Endothelial cell of umbilical vein (primary cell): Measurements from ENCODE around the gene ABCF1. TPM values are rescaled to one million over a fixed set of nuclear protein-coding genes. Genes with fewer than 3 reads are reported as not detected.
"Not testable (repeated sequence)": the region's sequence is repeated elsewhere in the genome, so short reads cannot be mapped to it uniquely, and the experiment has no call there.

Experiments used
- BruUV-seq: library from RNA; stranded (reverse); fragments of 400-500 nt; replicated peaks from 2 replicates; lab custom pipeline; 2021; lab: Mats Ljungman, UMichigan
- CTCF ChIA-PET: fragments of 300-600, 350-600 bp; sonication (Branson Sonifier 250); formaldehyde crosslinking; loops from one replicate; lab custom pipeline; 2021; ENCODE audit warnings: antibody characterized with exemption, inconsistent platforms; lab: Charles Lee
- POLR2A ChIA-PET: fragments of 300-600, 350-600 bp; sonication (Branson Sonifier 250); formaldehyde crosslinking; loops from one replicate; lab custom pipeline; 2021; ENCODE audit warnings: antibody characterized with exemption, inconsistent platforms; lab: Charles Lee
- DNase-seq: peaks from one replicate; pipeline ENCODE4 v3.0.0-alpha.2; 2011; ENCODE audit warnings: low read depth, low spot score
- FAIRE-seq: peaks from 2 replicates; lab custom pipeline; 2011; peaks lifted over from hg19 to GRCh38; lab: Jason Lieb, UNC
- H2AFZ ChIP-seq: 2 replicates; pipeline ENCODE4 v1.6.0; 2012; ENCODE audit warnings: low read depth, low read length, control low read depth, inconsistent platforms
- H3K27ac ChIP-seq: 2 replicates; pipeline ENCODE4 v1.5.1; 2011; ENCODE audit warnings: low read depth, mild to moderate bottlenecking, control low read depth, low read length, moderate library complexity; ENCODE audit not compliant: insufficient read depth
- H3K27me3 ChIP-seq, 2 experiments: 2 replicates each; pipeline versions ENCODE4 v1.6.0 to v1.6.1; 2011; ENCODE audit warnings: low read length in 2 of 2, mixed read lengths in 1 of 2; ENCODE audit not compliant: control insufficient read depth in 2 of 2, insufficient read depth in 2 of 2
- H3K36me3 ChIP-seq, 2 experiments: 2 replicates in 1 of 2; 3 replicates in 1 of 2; pipeline ENCODE4 v1.5.1; 2011; ENCODE audit warnings: low read length in 2 of 2, mild to moderate bottlenecking in 1 of 2, moderate library complexity in 1 of 2; ENCODE audit not compliant: control insufficient read depth in 2 of 2, insufficient read depth in 2 of 2; ENCODE audit errors: extremely low read depth in 1 of 2
- H3K4me1 ChIP-seq: 3 replicates; pipeline ENCODE4 v1.5.1; 2011; ENCODE audit warnings: mild to moderate bottlenecking, low read length; ENCODE audit not compliant: control insufficient read depth, insufficient read depth; ENCODE audit errors: extremely low read depth
- H3K4me2 ChIP-seq: 2 replicates; pipeline ENCODE4 v1.6.1; 2011; ENCODE audit warnings: low read length, control low read depth, mixed read lengths; ENCODE audit not compliant: insufficient read depth
- H3K4me3 ChIP-seq, 3 experiments: fragments of 200-600 bp in 1 of 3; sonication (generic), shearing (Covaris generic) in 1 of 3; replicated peaks in 1 of 3; 2 replicates each; pipeline ENCODE4 v1.5.1; 2011 to 2016; ENCODE audit warnings: control low read depth in 3 of 3, low read length in 3 of 3, mild to moderate bottlenecking in 2 of 3, inconsistent platforms in 1 of 3, low read depth in 1 of 3, moderate library complexity in 1 of 3; ENCODE audit not compliant: insufficient read depth in 1 of 3
- H3K79me2 ChIP-seq: 2 replicates; pipeline ENCODE4 v1.6.0; 2012; ENCODE audit warnings: low read length, inconsistent platforms; ENCODE audit not compliant: control insufficient read depth, insufficient read depth
- H3K9ac ChIP-seq: replicated peaks from 2 replicates; pipeline ENCODE3; 2011; ENCODE audit warnings: low read length, control low read depth; ENCODE audit not compliant: insufficient read depth; ENCODE audit errors: extremely low read depth
- H3K9me1 ChIP-seq: replicated peaks from 3 replicates; pipeline ENCODE4 v1.6.0; 2011; ENCODE audit warnings: mild to moderate bottlenecking, low read length; ENCODE audit not compliant: control insufficient read depth, insufficient read depth; ENCODE audit errors: extremely low read depth
- H3K9me3 ChIP-seq: replicated peaks from 2 replicates; pipeline ENCODE4 v1.5.1; 2012; ENCODE audit warnings: low read length, inconsistent platforms; ENCODE audit not compliant: control insufficient read depth, insufficient read depth
- H4K20me1 ChIP-seq: replicated peaks from 2 replicates; pipeline ENCODE3; 2011; ENCODE audit warnings: mild to moderate bottlenecking, low read length; ENCODE audit not compliant: control insufficient read depth, insufficient read depth; ENCODE audit errors: extremely low read depth
- dilution Hi-C: fragments of 300-500 bp; cut with MboI; formaldehyde crosslinking; loops from one replicate; pipeline ENCODE4 v1.15.0; 2019; ENCODE audit warnings: low sequenced_read_pairs; ENCODE audit not compliant: extremely low pct_ligation_motif_present
- intact Hi-C: fragments of 100-400 bp; cut with micrococcal nuclease; formaldehyde crosslinking; loops from one replicate; pipeline ENCODE4 v1.10.0; 2022
- polyA plus RNA-seq, 4 experiments: library from polyadenylated mRNA; depleted of rRNA in 3 of 4; stranded (reverse) in 3 of 4; unstranded in 1 of 4; fragments of >200 nt; gene quantifications; 2 replicates each; pipeline versions ENCODE4 v1.2.1 to v1.2.3, GENCODE V29; 2011 to 2012; ENCODE audit warnings: missing spikeins in 1 of 4
- total RNA-seq: library from RNA; stranded (reverse); gene quantifications from 2 replicates; pipeline ENCODE4 v1.2.3, GENCODE V29; 2021

The ABCF1 gene
- total and polyA plus RNA-seq, 2 donors (not counting 3 experiments of a cell fraction or from before 2014, with no cell fraction given) = 34.0 to 60.3 TPM

GRCh38 chr6:30526444-30526843 lies 44.8 kb upstream of the ABCF1 start:
- BruUV-seq, intact Hi-C loops, H3K9ac ChIP-seq, DNase-seq, H3K27me3 ChIP-seq, FAIRE-seq, H2AFZ ChIP-seq, H3K27ac ChIP-seq, dilution Hi-C loops, H3K79me2 ChIP-seq, H3K4me3 ChIP-seq, H3K36me3 ChIP-seq, H3K9me1 ChIP-seq, H3K4me2 ChIP-seq, H4K20me1 ChIP-seq, H3K9me3 ChIP-seq: not testable (repeated sequence)
- POLR2A ChIA-PET = interaction anchor here (1.2 kb wide), 1 partner anchor 87 kb away, joined by 4 read pairs; no protein-coding TSS in a partner anchor
- H3K4me1 ChIP-seq = peaks cover 18% of the 10 kb centered on the region
- CTCF ChIA-PET = interaction anchor here (0.6 kb wide), 1 partner anchor 15 kb away, joined by 3 read pairs; no protein-coding TSS in a partner anchor

- dilution Hi-C loops, H3K36me3 ChIP-seq, intact Hi-C loops, FAIRE-seq, H3K27me3 ChIP-seq, H3K4me2 ChIP-seq, DNase-seq, BruUV-seq, H3K79me2 ChIP-seq, H2AFZ ChIP-seq, H3K9ac ChIP-seq, H3K4me3 ChIP-seq, H3K27ac ChIP-seq, H4K20me1 ChIP-seq, H3K9me1 ChIP-seq, H3K9me3 ChIP-seq: not testable (repeated sequence)
- ChIA-PET CTCF (interaction anchor here (0.9 to 3.4 kb wide), 7 partner anchors 12 to 47 kb away, joined by 4 to 20 read pairs (median 5); no protein-coding TSS in a partner anchor), POLR2A (interaction anchor here (0.8 kb wide), 1 partner anchor 39 kb away, joined by 4 read pairs; no protein-coding TSS in a partner anchor)
- H3K4me1 ChIP-seq = peaks cover 18% of the 10 kb centered on the region
Observed at GRCh38 chr6:30529349-30529875, 41.8 kb upstream of the ABCF1 start.
